Measurements from ENCODE around the gene RPA3. TPM values are rescaled to one million over a fixed set of nuclear protein-coding genes. Genes with fewer than 3 reads are reported as not detected.
A peak's percentile ranks its signal among the peaks of the same experiment; 100 is the strongest.

Gene RPA3
- total RNA-seq, 1 donor from 2014 or later: 18.2 TPM

DNA sequence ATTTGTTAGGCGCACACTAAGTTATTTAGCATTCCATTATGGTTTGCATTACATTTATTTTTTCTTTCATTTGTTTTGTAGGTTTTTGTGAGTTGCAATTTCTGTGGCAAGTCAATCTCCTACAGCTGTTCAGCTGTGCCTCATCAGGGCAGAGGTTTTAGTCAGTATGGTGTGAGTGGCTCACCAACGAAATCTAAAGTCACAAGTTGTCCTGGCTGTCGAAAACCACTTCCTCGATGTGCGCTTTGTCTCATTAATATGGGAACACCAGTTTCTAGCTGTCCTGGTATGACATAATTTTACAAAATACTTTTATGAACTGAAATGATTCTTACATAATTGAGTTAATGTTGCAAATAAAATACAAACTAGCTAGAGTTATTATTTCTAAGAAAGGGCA lies 122.2 kb downstream of the RPA3 start:
- H3K36me3 ChIP-seq (ENCODE audit: control insufficient read depth, insufficient read depth, low read length): no peaks in the 10 kb centered on the region
- FAIRE-seq (no peak), DNase-seq (ENCODE audit: low read depth) (no peak)
- TF ChIP-seq CTCF (IDR thresholded peaks at IDR 0.05; ENCODE audit: insufficient read depth, low read length, severe bottlenecking): no peak
- no peak overlapping the region for H3K4me3 ChIP-seq (ENCODE audit: low read depth, low read length)
- H3K27me3 ChIP-seq (ENCODE audit: control insufficient read depth, insufficient read depth, low read length): no peaks in the 10 kb centered on the region

DNA sequence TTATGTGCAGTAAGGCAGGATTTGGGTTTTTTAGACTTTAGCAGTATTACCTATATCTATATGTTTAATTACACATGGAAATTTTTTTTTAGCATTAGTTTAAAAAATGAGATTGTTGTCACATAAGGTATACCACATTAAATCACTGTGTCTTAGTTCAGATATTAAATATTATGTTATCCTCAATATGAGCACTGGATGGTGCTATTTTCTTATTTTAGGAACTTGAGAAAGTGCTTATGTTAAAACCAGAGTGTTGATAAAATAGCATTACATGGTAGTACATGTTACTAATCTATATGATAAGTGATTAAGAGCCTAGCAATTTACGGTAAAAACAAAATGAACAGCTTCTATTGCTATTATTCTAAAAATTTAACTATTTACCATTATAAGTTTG lies 123.0 kb downstream of the RPA3 start:
- Histone ChIP-seq H3K4me3 (ENCODE audit: low read depth, low read length) (no peak overlapping the region), H3K36me3 (ENCODE audit: control insufficient read depth, insufficient read depth, low read length) (no peaks in the 10 kb centered on the region), H3K27me3 (ENCODE audit: control insufficient read depth, insufficient read depth, low read length) (no peaks in the 10 kb centered on the region)
- DNase-seq (ENCODE audit: low read depth) (peak; percentile 36), FAIRE-seq (no peak)
- TF ChIP-seq CTCF (IDR thresholded peaks at IDR 0.05; ENCODE audit: insufficient read depth, low read length, severe bottlenecking): no peak

Other genes with a start within 250 kb of the RPA3 start
- gene COL28A1, start 182.7 kb downstream of the RPA3 start, total RNA-seq: not detected in 2 replicates
- 36.3 and 44.8 TPM in 2 replicates for gene MIOS, start 151.7 kb downstream of the RPA3 start, total RNA-seq
- gene UMAD1, start 77.9 kb downstream of the RPA3 start, total RNA-seq: 10.1 and 11.3 TPM in 2 replicates

Data from bronchial epithelial cell (primary cell).